HepG2 (cell line): ENCODE data around the gene HDLBP. TPM values are rescaled to one million over a fixed set of nuclear protein-coding genes. Genes with fewer than 3 reads are reported as not detected.

Experiments
- CHD2 ChIP-seq: IDR thresholded peaks from 2 replicates; pipeline ENCODE4 v1.6.1; 2011; ENCODE audit warnings: low read depth, low read length, improper control_type of control experiment
- DR1 ChIP-seq: sonication (generic); formaldehyde crosslinking; IDR thresholded peaks from 2 replicates; pipeline ENCODE4 v1.8.0; 2021; ENCODE audit warnings: mild to moderate bottlenecking, missing genetic modification reagents, inconsistent platforms
- FOXK2 ChIP-seq: fragments of 450-650 bp; IDR thresholded peaks from 2 replicates; pipeline ENCODE4 v1.6.1; 2016
- HIVEP1 ChIP-seq: sonication (generic); formaldehyde crosslinking; IDR thresholded peaks from 2 replicates; pipeline ENCODE4 v1.4.0; 2020; ENCODE audit warnings: mild to moderate bottlenecking, missing genetic modification reagents
- HOXA3 ChIP-seq: sonication (generic); formaldehyde crosslinking; IDR thresholded peaks from 2 replicates; pipeline ENCODE4 v1.5.0; 2020; ENCODE audit warnings: missing genetic modification reagents
- polyA plus RNA-seq, 8 experiments: library from polyadenylated mRNA; depleted of rRNA in 3 of 8; stranded (reverse) in 7 of 8; unstranded in 1 of 8; fragments of >200 nt; fragmentation: Illumina TruSeq in 4 of 8; extraction: Trizol in 4 of 8; gene quantifications; 2 replicates each; pipeline versions ENCODE4 v1.2.1 to v1.2.3, GENCODE V29; 2011 to 2016; ENCODE audit warnings: low read depth in 4 of 8, missing spikeins in 1 of 8, mixed read lengths in 1 of 8; ENCODE audit not compliant: insufficient read depth in 1 of 8
- total RNA-seq, 5 experiments: library from RNA; depleted of rRNA; stranded (reverse); fragments of >200 nt; fragmentation: Illumina TruSeq; extraction: Trizol; gene quantifications; 2 replicates each; pipeline ENCODE4 v1.2.3, GENCODE V29; 2016; ENCODE audit warnings: low read depth in 1 of 5
- TF ChIP-seq, protein P1 (sequence below): sonication (generic); formaldehyde crosslinking; IDR thresholded peaks from 2 replicates; pipeline ENCODE4 v1.8.0; 2022; ENCODE audit warnings: missing genetic modification reagents, mild to moderate bottlenecking, borderline replicate concordance
- TF ChIP-seq, protein P2 (sequence below): IDR thresholded peaks from 2 replicates; pipeline ENCODE4 v1.6.1; 2012; ENCODE audit warnings: low read depth, low read length, improper control_type of control experiment
- TF ChIP-seq, protein P3 (sequence below): fragments of 450-650 bp; IDR thresholded peaks from 2 replicates; pipeline ENCODE4 v1.6.1; 2016
- TF ChIP-seq, protein P4 (sequence below): sonication (generic); formaldehyde crosslinking; IDR thresholded peaks from 2 replicates; pipeline ENCODE4 v1.5.1; 2020; ENCODE audit warnings: mild to moderate bottlenecking, missing genetic modification reagents, moderate library complexity

The HDLBP gene
- total and polyA plus RNA-seq, 2 of the 13 experiments (the other 11 are each of a cell fraction or from before 2014, with no cell fraction given) = 464 to 707 TPM

- 0 out of 2 replicates have a peak, but pooled peaks have one; percentile 10 for TF ChIP-seq DR1 (CRISPR knock-in tag)
- peak; percentile 52; the same call in 1 of the 2 replicates for TF ChIP-seq HOXA3 (CRISPR knock-in tag)
- no peak for TF ChIP-seq HIVEP1 (CRISPR knock-in tag)
- TF ChIP-seq, protein P1, sequence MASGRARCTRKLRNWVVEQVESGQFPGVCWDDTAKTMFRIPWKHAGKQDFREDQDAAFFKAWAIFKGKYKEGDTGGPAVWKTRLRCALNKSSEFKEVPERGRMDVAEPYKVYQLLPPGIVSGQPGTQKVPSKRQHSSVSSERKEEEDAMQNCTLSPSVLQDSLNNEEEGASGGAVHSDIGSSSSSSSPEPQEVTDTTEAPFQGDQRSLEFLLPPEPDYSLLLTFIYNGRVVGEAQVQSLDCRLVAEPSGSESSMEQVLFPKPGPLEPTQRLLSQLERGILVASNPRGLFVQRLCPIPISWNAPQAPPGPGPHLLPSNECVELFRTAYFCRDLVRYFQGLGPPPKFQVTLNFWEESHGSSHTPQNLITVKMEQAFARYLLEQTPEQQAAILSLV = 0 out of 2 replicates have a peak, but pooled peaks have one; percentile 13
- TF ChIP-seq, protein P2, sequence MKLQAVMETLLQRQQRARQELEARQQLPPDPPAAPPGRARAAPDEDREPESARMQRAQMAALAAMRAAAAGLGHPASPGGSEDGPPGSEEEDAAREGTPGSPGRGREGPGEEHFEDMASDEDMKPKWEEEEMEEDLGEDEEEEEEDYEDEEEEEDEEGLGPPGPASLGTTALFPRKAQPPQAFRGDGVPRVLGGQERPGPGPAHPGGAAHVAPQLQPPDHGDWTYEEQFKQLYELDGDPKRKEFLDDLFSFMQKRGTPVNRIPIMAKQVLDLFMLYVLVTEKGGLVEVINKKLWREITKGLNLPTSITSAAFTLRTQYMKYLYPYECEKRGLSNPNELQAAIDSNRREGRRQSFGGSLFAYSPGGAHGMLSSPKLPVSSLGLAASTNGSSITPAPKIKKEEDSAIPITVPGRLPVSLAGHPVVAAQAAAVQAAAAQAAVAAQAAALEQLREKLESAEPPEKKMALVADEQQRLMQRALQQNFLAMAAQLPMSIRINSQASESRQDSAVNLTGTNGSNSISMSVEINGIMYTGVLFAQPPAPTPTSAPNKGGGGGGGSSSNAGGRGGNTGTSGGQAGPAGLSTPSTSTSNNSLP = no peak
- no peak for TF ChIP-seq CHD2
- TF ChIP-seq, protein P3, sequence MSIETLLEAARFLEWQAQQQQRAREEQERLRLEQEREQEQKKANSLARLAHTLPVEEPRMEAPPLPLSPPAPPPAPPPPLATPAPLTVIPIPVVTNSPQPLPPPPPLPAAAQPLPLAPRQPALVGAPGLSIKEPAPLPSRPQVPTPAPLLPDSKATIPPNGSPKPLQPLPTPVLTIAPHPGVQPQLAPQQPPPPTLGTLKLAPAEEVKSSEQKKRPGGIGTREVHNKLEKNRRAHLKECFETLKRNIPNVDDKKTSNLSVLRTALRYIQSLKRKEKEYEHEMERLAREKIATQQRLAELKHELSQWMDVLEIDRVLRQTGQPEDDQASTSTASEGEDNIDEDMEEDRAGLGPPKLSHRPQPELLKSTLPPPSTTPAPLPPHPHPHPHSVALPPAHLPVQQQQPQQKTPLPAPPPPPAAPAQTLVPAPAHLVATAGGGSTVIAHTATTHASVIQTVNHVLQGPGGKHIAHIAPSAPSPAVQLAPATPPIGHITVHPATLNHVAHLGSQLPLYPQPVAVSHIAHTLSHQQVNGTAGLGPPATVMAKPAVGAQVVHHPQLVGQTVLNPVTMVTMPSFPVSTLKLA = peak; percentile 31; the same call in 1 of the 2 replicates
- TF ChIP-seq, protein P4, sequence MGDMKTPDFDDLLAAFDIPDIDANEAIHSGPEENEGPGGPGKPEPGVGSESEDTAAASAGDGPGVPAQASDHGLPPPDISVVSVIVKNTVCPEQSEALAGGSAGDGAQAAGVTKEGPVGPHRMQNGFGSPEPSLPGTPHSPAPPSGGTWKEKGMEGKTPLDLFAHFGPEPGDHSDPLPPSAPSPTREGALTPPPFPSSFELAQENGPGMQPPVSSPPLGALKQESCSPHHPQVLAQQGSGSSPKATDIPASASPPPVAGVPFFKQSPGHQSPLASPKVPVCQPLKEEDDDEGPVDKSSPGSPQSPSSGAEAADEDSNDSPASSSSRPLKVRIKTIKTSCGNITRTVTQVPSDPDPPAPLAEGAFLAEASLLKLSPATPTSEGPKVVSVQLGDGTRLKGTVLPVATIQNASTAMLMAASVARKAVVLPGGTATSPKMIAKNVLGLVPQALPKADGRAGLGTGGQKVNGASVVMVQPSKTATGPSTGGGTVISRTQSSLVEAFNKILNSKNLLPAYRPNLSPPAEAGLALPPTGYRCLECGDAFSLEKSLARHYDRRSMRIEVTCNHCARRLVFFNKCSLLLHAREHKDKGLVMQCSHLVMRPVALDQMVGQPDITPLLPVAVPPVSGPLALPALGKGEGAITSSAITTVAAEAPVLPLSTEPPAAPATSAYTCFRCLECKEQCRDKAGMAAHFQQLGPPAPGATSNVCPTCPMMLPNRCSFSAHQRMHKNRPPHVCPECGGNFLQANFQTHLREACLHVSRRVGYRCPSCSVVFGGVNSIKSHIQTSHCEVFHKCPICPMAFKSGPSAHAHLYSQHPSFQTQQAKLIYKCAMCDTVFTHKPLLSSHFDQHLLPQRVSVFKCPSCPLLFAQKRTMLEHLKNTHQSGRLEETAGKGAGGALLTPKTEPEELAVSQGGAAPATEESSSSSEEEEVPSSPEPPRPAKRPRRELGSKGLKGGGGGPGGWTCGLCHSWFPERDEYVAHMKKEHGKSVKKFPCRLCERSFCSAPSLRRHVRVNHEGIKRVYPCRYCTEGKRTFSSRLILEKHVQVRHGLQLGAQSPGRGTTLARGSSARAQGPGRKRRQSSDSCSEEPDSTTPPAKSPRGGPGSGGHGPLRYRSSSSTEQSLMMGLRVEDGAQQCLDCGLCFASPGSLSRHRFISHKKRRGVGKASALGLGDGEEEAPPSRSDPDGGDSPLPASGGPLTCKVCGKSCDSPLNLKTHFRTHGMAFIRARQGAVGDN (CRISPR knock-in tag) = peak; percentile 84
- TF ChIP-seq FOXK2 = no peak
Measured at GRCh38 chr2:241214209-241214608, 101.3 kb downstream of the HDLBP start (continued).
